HG03457 (cell line): ENCODE results near the gene AEBP2.
"Not testable (repeated sequence)": the region's sequence is repeated elsewhere in the genome, so short reads cannot be mapped to it uniquely, and the experiment has no call there.

Source experiments
- ATAC-seq: cut with Tn5 transposase; IDR thresholded peaks from one replicate; pipeline ENCODE4 v1.9.1; 2021; ENCODE audit warnings: moderate number of reproducible peaks; ENCODE audit not compliant: unreplicated experiment

Gene AEBP2

DNA sequence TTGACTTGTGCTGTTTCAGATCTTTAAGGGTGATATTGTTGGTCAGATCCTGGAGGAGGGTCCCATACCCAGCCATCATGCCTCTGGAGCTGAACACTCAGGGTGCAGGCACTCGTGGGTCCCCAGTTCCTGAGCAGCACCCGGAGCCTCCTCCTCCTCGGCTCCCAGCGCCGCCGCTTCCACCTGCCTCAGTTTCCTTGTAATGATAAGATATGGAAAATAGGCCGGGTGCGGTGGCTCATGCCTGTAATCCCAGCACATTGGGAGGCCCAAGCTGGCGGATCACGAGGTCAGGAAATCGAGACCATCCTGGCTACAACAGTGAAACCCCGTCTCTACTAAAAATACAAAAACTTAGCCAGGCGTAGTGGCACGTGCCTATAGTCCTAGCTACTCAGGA lies 20.2 kb upstream of the AEBP2 start:
- ATAC-seq, result no peak

DNA sequence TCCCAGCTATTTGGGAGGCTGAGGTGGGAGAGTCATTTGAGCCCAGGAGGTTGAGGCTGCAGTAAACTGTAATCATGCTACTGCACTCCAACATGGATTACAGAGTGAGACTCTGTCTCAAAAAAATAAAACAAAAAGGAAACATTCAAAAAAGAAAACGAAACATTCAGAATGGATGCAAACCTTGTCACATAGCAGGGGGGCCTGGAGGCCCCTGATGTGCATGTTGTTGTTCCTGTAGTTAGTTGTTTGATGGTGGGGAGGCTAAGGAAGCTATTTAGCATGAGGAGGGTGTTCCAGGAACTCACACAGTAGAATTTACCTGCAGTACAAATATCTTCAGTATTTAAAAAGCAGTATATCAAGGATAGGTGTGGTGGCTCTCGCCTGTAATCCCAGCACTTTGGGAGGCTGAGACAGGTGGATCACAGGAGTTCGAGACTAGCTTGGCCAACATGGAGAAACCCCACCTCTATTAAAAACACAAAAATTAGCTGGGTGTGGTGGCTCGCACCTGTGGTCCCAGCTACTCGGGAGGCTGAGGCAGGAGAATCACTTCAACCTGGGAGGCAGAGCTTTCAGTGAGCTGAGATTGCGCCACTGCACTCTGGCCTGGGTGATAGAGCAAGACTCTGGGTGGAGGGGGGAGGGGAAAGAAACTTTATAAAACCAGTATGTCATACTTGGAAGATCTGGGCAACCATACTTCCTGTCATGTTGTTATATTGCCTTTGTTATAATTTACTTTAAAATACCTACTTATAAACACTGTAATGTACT lies 17.6 kb upstream of the AEBP2 start:
- no peak for ATAC-seq

DNA sequence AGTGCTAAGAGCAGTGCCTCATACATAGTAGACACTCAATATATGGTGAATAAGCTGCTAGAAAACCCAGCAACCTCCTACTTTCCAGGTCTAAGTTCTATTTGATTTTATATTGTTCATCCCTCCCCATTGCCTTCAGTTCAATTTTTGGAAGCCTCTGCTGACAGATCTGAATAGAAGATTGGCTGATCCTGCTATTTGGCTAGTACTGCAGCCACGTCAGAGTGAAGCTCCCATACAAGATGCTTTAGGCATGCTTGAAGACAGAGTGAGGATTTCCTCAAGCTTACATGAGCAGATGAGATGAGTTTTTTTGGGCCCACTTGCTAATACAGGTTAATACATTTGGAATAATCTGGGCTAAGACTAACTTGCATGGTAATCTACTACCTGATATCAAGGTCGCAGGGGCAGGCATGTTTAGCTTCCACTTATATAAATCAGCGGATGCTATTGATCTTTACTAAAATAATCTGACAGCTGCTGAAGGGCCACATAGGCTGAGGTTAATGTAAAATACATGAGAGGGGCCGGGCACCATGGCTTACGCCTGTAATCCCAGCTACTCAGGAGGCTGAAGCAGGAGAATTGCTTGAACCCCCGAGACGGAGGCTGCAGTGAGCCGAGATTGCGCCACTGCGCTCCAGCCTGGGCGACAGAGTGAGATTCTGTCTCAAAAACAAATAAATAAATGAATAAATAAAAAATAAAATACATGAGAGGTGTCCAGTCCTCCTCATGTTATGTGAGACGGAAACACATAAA lies 15.9 kb upstream of the AEBP2 start:
- ATAC-seq, result no peak

DNA sequence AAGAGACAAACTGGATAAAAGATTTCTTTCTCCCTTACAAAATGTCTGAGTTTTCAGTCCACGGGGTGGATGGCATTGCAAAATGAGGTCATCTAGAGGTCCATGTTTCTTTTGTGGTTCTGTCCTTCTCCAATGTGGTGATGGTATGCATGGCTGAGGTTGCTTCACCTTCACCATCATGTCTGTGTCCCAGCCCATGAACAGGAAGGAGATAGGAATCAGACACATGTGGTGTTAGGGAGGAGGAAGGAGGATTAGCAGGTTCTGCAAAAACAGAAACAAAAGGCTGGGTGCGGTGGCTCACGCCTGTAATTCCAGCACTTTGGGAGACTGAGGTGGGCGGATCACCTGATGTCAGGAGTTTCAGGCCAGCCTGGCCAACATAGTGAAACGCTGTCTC lies 11.0 kb upstream of the AEBP2 start:
- no peak for ATAC-seq

DNA sequence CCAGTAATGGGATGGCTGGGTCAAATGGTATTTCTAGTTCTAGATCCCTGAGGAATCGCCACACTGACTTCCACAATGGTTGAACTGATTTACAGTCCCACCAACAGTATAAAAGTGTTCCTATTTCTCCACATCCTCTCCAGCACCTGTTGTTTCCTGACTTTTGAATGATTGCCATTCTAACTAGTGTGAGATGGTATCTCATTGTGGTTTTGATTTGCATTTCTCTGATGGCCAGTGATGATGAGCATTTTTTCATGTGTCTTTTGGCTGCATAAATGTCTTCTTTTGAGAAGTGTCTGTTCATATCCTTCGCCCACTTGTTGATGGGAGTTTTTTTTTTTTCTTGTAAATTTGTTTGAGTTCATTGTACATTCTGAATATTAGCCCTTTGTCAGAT lies 9.8 kb upstream of the AEBP2 start:
- ATAC-seq, result not testable (repeated sequence)

DNA sequence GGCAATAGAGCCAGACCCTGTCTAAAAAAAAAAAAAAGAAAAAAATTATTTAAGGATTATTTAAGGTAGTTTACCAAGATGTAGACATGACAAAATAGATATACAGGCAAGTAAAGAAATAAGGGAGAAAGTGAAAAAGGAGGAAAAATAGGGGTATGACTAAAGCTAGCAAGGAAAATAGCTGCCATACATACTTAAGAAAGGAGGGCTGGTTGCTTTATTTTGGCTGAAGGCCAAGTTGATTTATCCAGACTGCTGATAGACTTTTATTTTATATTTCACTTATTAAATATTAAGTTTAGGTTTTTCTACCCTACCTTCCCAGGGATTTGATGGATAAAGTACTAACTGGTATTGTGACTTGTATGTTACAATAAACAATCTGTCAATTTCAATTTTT lies 8.3 kb upstream of the AEBP2 start:
- ATAC-seq, result no peak

DNA sequence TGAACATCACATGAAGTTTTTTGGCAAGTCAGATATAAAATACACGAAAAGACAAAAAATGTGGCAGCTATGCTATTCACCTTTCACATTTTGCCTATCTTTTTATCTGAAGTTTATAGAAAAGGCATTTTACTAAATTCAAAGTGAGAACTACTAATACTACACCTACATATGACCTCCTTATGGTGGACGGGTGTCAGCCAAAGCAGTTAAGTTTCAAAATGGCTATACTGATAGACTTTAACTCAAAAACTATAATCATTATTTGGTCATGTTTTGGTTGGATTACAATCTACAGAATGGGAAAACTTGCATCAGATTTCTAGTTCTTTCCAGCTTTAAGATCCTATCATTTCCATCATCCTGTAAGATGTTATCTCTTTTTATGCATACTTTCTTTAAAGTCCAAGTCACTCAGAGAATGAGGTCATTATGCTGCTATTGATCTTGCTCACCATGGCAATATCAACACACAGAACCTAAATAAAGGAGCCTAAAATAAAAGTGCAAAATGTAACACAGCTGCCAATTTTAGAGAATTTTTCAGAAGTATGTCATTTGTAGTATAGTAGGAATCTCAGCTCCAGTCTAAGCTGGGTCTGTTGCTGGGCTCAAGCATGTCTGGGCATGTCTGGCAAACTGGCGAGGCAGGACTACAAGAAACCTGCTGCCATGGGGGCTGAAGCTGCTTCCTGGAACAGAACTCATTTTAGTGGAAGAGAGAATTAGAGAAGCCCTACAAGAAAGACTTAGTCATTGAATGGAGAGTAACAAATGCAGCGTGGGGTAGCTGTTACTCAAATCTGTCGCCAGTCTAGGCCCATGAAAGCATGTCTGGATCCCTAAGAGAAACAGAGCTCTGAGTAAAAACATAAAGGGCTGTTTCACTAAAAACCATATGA lies 7.6 kb upstream of the AEBP2 start:
- ATAC-seq, result no peak

DNA sequence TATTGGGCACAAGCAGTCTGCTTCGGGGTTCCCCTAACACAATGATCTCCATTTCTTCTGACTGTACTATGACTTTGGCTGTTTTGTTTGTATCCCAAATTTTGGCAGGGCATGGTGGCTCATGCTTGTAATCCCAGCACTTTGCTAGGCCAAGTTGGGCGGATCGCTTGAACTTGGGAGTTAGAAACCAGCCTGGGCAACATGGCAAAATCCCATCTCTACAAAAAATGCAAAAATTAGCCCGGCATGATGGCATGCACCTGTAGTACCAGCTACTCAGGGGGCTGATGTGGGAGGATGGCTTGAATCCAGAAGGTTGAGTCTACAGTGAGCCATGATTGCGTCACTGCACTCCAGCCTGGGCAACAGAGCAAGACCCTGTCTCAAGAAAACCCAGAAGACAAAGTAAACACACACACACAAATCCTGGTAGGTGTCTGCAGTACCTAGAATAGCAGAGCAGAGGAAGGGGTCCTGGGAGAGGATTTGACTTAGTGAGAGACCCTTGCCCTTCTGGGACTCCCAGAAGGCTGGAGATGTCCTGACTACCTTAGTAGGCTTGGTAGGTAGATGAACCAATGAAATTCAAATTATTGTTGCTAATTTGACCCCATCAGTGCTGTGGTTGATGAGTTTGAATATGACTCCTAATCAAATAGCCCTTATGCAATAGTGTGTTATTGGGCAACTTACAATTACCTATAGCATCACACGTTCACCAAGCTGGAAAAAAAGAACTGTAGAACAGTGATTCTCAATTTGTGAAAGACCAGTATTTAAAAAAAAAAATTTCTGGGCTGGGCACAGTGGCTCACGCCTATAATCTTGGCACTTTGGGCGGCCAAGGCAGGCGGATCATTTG lies 6.8 kb upstream of the AEBP2 start:
- ATAC-seq, result no peak

DNA sequence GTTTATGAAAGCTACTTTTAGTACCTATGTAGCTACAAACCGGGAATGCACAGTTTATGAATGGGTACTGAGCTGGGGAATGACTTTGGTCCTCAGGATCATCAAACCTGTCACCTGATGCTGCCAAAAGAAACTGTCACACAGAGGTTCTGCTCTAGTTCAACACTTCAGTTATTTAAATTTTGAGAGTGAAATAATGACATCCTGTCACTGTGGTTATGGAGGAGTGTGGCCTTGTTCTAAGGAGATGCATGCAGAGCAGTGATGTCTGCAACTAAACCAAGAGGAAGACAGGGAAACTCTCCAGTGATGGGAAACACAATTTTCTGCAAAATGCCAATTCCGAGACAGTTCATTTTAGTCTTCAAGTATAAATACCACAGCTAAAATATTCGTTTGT lies 4.8 kb upstream of the AEBP2 start:
- ATAC-seq, result no peak

DNA sequence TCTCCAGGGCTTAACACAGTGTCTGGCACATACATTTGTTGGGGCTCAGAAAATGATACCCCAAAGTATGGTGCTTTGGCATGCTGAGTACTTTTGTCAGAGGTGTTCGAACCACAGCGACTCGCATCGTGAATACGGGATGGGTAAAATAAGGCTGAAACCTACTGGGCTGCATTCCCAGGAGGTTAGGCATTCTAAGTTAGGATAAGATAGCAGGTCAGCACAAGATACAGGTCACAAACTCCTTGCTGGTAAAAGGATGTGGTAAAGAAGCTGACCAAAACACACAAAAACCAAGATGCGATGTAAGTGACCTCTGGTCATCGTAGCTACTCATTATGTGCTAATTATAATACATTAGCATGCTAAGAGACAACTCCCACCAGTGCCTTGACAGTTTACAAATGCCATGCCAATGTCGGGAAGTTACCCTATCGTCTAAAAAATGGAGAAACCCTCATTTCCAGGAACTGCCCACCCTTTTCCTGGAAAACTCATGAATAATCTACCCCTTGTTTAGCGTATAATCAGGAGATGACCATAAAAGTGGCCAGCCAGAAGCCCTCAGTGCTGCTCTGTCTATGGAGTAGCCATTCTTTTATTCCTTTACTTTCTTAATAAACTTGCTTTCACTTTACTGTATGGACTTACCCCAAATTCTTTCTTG lies 3.3 kb upstream of the AEBP2 start:
- ATAC-seq, result no peak

DNA sequence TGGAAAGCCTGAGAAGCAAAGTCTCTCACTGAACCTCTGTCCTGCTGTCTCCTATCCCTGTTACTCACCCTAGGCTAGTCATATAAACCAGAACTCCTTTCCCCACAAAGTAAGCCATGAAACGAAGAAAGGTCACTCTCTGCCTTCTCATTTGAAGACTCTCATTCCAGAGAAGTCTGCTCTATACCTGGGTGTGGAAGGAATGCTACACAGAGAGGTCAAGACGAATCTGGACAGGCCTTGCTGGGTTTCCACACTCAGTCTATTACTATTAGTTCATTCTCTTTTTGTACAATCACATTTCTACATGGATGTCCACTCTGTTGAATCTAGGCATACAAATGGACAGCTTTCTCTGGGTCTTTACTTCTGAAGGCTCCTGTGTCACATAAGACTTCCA lies 2.4 kb upstream of the AEBP2 start:
- no peak for ATAC-seq

DNA sequence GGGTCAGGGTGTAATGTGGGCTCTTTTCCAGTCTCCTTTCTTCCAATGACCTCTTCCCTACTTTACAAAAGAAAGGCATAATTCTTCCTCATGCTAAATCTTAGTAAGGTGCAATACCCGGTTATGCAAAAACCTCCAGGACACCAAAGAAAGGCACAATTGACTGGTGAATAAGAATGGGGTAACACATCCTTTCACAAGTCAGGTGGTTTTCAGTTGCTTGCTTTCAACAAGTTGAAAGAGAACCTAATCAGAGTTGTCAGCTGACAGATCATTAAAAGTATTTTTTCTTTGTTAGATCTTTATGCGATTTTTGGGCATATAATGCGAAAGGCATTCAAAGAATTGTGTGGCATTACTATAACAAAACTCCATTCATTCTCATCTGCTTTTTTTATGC lies 1.3 kb upstream of the AEBP2 start:
- ATAC-seq, result no peak

DNA sequence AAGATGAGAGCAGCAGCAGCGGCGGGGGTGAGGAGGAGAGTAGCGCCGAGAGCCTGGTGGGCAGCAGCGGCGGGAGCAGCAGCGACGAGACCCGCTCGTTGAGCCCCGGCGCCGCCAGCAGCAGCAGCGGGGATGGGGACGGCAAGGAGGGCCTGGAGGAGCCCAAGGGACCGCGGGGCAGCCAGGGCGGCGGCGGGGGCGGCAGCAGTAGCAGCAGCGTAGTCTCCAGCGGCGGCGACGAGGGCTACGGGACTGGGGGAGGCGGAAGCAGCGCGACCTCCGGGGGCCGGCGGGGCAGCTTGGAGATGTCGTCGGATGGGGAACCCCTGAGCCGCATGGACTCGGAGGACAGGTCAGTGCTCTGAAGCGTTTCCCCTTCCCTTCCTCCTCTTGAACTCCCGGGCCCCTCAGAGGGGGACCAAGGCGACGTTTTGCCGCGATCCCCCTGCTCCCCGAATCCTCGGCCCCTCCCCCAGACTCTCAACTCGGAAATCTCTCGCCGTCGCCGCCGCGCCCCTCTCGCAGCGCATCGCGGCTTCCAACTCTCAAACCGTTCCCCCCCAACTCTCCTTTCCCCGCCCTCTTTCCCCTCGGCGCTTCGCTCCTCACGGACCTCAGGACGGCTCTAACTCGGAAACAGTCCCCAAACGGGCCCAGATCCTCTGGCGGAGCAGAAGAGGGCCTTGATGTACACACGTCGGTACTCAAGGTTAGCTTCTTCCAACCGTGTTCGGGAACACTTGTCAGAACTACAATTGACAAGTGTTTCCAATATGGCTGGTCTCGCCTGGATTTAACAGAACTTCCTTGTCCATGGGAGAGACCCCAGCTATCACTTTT lies 947 bp downstream of the AEBP2 start:
- ATAC-seq, result peak; percentile 25

DNA sequence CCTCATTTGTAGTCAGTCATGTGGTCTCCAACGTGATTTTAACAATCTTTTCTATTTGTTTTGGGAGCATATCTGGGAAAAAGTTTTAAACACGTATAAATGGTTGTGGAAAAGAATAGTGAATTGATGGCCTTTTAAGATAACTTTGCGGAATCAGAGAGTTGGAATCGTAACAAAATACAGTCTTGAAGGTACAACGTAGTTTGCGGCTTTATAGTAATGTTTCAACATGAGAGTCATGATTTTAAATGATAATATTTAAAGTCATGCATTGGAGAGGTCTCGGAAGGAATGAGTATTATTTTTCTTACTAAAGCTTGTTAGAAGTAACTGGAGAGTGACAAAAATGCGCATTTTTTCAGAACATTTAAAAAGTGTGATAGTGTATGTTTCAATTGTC lies 1.6 kb downstream of the AEBP2 start:
- no peak for ATAC-seq

DNA sequence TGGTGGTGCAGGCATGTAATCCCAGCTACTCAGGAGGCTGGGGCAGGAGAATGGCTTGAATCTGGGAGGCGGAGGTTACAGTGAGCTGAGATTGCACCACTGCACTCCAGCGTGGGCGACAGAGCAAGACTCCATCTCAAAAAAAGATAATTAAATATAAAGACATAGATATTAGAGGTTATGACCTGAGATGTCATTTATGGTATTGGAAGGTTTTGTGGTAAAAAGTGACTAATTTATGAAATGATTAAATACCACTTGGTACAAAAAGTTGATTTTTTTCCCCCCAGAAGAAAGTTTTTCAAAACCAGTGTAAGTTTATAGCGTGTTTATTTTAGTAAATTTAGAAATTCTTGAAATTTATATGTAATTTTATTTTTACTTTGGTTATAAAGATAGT lies 4.3 kb downstream of the AEBP2 start:
- ATAC-seq, result no peak

DNA sequence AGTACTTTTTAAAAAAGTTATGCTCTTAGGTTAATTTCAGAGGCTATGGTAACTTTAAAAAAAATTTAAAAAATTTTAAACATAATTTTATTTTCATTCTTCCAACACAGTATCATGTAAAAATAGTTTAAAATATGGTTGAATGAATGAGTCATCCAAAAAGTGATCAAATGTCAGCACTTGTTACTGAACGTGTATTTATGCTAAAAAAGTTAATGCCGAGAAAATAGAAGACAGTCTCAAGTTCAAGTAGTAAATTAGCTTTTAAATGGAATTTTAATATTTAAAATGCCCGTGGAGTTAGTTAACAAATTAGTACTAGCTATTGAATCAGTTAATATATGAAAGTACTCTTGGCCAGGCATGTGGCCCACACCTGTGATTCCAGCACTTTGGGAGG lies 4.8 kb downstream of the AEBP2 start:
- no peak for ATAC-seq

DNA sequence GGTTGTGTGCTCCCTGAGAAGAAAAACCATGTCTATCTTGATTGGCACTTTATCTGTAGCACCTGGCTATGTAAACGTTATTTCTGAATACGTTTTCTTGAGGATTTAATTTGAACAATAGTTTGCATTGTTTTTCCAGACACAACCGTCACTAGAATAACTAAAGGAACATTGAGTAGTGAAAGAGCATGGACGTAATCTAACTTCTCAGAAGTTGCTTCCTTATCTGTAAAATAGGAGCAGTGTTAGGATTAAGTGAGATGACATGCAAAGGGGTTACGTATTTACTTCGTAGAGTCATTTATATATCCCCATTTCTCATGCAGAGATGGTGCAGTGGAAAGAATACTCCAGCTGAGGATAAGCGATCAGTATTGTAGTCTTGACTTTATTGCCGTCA lies 8.1 kb downstream of the AEBP2 start:
- ATAC-seq, result no peak

DNA sequence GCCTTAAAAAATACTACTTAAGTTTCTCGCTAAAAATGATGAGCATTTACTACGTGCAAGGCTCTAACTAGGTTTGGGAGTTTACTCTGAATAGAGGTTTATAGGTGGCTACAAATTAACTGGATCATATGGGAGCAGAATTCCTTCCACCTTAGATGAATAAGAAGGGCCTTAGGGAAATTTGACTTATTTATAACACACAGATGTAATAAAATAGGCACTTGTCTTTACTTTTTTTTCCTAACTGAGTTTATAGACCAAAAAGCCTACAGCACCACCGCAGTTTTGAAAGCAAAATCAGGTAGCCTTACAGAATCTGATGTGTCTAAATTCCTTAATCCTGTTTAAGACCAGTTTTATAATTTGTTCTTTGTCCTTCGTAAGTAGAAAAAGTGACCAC lies 10.5 kb downstream of the AEBP2 start:
- no peak for ATAC-seq

DNA sequence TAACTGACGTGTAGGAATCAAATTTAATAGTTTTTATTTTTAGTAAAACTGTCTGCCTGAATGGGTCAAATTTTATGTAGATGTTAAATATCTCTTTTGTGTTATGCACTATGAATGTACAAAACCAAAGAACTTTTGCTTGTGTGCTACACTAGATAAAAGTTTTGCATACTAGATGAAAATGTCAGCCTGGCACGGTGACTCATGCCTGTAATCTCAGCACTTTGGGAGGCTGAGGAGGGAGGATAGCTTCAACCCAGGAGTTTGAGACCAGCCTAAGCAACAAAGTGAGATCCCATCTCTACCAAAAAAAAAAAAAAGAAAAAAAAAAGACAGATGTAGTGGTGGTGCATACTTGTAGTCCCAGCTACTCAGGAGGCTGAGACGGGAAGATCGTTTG lies 11.1 kb downstream of the AEBP2 start:
- ATAC-seq, result no peak
